Mucosa of gallbladder (tissue), 1 donor: ENCODE data around the gene TMEM94. TPM values are rescaled to one million over a fixed set of nuclear protein-coding genes. Genes with fewer than 3 reads are reported as not detected.

Experiments
- DNase-seq: peaks from one replicate; pipeline ENCODE4 v3.0.0-alpha.2; 2020; ENCODE audit warnings: low spot score
- total RNA-seq: library from RNA; stranded (reverse); gene quantifications from one replicate; pipeline ENCODE4 v1.2.1, GENCODE V29; 2021
- donor health status: DM: no; HTN: no; CAD: no.

The TMEM94 gene
- total RNA-seq, 1 donor from 2014 or later: 106 TPM

GRCh38 chr17:75525806-75526554 lies 69.5 kb downstream of the TMEM94 start:
- DNase-seq: no peak

DNA sequence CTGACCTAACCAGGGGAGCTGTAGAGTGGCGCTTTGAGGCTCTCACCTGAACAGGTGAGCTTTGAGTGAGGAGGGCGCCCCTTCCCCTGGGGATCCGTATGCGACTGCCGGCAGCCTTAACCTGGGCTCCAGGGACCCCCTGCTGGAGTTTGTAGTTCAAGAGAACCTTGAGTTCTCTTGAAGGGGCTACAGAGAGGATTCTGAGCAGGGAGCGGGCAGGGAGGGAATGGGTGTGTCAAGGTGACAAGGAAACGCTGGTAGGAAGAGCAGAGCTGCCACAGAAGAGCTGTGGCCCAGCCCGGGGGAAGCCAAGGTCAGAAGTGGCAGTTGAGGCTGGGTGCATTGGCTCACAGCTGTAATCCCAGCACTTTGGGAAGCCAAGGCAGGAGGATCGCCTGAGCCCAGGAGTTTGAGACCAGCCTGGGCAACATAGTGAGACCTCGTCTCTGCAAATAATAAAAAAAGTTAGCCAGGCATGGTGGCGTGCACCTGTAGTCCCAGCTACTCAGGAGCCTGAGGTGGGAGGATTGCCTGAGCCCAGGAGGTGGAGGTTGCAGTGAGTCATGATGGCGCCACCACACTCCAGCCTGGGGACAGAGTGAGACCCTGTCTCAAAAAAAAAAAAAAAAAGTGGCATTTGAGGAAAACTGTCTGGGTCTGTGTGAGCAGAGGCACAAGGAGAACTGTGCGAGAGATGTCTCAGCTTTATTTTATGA lies 70.3 kb downstream of the TMEM94 start:
- peak; percentile 42 for DNase-seq

DNA sequence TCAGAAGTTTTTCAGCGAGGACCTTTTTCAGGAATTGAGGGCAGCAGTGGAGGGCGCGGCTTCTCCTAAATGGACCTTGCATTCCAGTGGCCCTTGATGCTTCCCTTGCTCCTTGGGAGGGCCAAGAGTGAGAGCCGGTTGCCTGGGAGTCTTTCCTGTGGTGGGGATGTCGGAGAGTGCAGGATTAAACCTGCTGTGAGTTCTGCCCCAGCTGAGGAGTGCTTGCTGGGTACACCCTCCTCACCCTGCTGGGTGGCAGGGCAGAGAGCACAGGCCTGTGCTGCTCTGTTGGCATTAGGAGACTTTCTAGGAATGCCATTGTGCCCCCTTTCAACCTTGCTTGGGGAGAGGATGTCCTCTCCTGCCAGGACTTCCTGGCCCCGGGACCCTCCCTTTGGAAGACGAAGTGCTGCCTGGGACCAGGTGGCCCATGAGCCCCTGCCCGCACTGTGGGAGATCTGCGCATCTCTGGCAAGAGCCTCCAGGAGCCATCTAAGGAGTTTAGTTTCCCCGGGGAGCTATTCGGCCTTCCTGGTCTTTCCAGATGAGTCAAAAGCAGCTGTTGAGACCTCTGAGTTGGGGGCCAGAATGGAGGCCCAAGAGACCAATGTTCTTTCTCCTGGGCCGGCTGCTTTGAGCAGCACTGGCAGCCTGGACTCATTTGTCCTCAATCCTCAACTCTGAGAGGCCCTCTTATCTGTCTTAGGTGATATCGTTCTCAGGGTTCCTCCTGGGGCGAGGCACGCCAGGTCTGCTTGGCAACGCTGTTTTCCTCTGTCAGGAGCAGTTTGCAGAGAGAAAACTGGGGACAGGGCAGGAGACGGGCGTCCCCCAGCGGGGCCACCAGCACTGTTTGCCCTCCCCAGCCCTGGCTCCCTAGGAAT lies 74.6 kb downstream of the TMEM94 start:
- no peak for DNase-seq

- no peak for DNase-seq
These were observed 75.3 kb downstream of the TMEM94 start for GRCh38 chr17:75531721-75532072.

GRCh38 chr17:75535119-75535537 lies 78.7 kb downstream of the TMEM94 start:
- peak; percentile 86 for DNase-seq

DNA sequence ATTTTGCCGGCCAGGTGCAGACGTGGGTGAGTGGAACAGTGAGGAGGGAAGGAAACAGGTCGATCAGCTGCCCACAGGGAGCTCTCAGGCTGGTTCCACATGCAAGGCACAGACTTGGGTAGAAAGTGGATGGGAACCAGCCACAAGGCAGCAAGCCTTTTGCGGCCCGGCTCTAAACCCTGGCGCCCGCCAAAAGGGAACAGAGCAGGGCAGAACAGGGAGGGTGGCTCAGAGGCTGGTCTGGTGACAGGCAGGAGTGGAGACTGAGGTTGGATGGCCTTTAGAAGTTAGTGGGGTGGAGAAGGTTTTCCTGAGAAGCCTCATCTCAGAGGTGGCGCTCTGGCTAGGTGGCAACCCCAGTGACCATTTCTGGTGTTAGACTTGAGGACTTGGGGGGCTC lies 79.4 kb downstream of the TMEM94 start:
- no peak for DNase-seq

DNA sequence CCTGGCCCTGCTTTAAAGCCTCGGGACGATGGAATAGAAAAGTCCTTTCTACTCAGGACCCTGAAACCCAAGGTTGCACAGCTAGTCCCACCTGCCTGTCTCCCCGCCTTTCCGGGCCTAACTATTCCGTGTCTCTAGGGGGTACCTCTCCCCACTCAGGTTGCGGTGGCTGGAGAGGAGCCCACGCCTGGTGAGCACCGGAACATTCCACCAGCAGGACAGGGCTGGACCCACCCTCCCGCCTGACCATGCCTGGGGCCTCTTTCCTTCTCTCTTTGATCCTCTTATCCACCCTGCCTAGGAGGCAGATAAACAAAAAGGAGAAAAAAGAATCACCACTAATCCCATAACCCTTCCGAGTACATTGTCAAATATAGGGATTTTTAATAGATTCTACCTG lies 79.9 kb downstream of the TMEM94 start:
- no peak for DNase-seq

DNA sequence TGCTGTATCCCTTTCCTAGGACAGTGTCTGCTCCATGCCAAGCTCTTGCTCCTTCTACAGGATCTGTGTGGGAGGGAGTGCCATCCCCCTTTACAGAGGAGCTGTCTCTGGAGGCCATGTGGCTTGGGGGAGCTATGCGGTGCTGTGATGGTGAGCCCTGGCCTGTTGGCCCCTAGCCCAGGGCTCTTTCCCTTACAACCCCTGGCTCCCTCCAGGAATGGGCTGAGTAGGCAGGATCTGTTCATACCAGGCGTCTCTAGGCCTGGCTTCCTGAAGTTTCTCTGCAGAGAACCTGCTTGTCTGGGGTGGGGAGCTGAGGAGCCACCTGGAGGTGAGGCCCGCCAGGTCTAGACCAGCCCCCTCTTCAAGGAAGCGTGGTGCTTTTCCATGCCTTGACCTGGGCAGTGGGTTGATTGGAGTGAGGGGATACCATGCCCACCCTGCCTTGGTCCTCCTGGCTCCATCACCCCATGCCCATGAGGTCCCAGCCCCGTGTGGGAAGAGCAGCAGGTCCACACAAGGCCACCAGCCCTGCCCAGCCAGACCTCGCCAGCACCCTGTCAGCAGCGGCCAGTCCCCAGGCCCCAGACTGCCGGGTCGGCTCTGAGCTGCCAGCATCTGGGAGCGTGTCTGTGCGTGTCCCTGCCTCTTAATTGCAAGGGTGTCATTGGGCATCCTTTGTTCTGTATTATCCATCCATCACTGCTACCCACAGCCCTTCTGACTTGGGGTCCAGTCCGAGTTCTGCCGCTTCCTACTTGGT lies 83.7 kb downstream of the TMEM94 start:
- DNase-seq: no peak

- no peak for DNase-seq
These were observed 84.6 kb downstream of the TMEM94 start for GRCh38 chr17:75540923-75541503.

GRCh38 chr17:75542229-75542628 lies 85.8 kb downstream of the TMEM94 start:
- no peak for DNase-seq

- no peak for DNase-seq
These were observed 86.4 kb downstream of the TMEM94 start for GRCh38 chr17:75542728-75543336.

DNA sequence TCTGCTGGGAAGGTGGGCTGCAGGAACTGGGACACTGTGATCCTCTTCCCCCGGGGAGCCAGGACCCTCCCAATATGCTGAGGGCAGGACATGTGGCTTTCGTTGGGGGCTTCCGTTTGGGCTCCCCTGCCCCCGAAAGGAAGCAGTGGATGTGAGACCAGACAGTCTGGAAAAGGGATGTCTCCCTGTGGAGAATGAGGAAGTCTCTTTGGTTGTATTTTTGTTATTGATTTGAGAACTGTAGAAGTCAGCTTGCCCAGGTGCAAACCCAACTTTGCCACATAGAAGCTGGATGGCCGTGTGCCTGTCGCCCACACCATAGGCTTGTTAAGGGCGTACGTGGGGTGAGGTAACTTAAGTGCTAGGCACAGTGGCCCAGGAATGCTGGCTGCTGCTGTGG lies 87.8 kb downstream of the TMEM94 start:
- no peak for DNase-seq

GRCh38 chr17:75546181-75546580 lies 89.7 kb downstream of the TMEM94 start:
- no peak for DNase-seq

DNA sequence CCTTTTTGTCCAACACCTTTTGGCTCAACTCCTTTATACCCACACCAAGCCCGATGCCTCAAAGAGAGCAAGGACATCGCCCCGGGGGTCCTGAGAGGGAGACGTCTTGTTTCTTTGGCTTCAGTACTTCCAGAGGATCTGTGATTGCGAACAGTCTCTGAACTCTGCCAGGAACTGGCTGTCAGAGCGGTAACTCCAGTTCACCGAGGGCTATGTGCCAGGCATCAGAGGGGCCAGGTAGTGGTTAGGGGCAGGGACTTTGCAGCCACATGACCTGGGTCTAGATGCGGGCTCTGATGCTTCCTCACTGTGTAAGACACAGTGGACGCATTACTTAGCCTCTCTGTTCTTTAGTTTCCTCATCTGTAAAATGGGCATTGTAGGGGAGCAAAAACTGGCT lies 90.7 kb downstream of the TMEM94 start:
- DNase-seq: no peak

- DNase-seq: no peak
These were observed 92.4 kb downstream of the TMEM94 start for GRCh38 chr17:75548813-75549212.

Other genes with a start within 250 kb of the TMEM94 start
- gene GGA3, start 195.0 kb upstream of the TMEM94 start, total RNA-seq: 44.5 TPM
- 55.1 TPM for gene MRPS7, start 194.8 kb upstream of the TMEM94 start, total RNA-seq
- 25.5 TPM for gene MIF4GD, start 185.4 kb upstream of the TMEM94 start, total RNA-seq
- 17.0 TPM for gene SLC25A19, start 167.2 kb upstream of the TMEM94 start, total RNA-seq
- 94.3 TPM for gene GRB2, start 51.0 kb upstream of the TMEM94 start, total RNA-seq
- 74.7 TPM for gene CASKIN2, start 58.9 kb downstream of the TMEM94 start, total RNA-seq
- gene TSEN54, start 59.9 kb downstream of the TMEM94 start, total RNA-seq: 158 TPM
- gene LLGL2, start 69.1 kb downstream of the TMEM94 start, total RNA-seq: 477 TPM
- 434 TPM for gene MYO15B, start 131.2 kb downstream of the TMEM94 start, total RNA-seq
- 15.5 TPM for gene SMIM5, start 176.8 kb downstream of the TMEM94 start, total RNA-seq
- 110 TPM for gene RECQL5, start 210.5 kb downstream of the TMEM94 start, total RNA-seq
- gene SAP30BP, start 210.7 kb downstream of the TMEM94 start, total RNA-seq: 65.4 TPM